Suprapubic skin (tissue), 4 donors: ENCODE data around the gene CCDC33.

ENCODE experiments used
- EP300 ChIP-seq: sonication (generic); formaldehyde crosslinking; IDR thresholded peaks from one replicate; pipeline ENCODE4 v1.6.1; 2017; ENCODE audit warnings: antibody characterized with exemption
- POLR2A ChIP-seq, 2 donors: fragments of 450-650 bp; IDR thresholded peaks; one replicate each; pipeline ENCODE4 v1.6.1; 2017; ENCODE audit warnings: antibody characterized with exemption in 2 of 2, mild to moderate bottlenecking in 2 of 2, moderate library complexity in 2 of 2
- POLR2AphosphoS5 ChIP-seq, 3 donors: sonication (generic); formaldehyde crosslinking; IDR thresholded peaks; one replicate each; pipeline ENCODE4 v1.6.1; 2017; ENCODE audit warnings: antibody characterized with exemption in 3 of 3
- TF ChIP-seq, protein P1 (sequence below), 2 donors: fragments of 200-600 bp in 1 of 2; fragments of 450-650 bp in 1 of 2; sonication (generic) in 1 of 2; IDR thresholded peaks; one replicate each; pipeline ENCODE4 v1.5.1; 2016 to 2019; ENCODE audit warnings: antibody characterized with exemption in 2 of 2, mild to moderate bottlenecking in 1 of 2, moderate library complexity in 1 of 2

DNA sequence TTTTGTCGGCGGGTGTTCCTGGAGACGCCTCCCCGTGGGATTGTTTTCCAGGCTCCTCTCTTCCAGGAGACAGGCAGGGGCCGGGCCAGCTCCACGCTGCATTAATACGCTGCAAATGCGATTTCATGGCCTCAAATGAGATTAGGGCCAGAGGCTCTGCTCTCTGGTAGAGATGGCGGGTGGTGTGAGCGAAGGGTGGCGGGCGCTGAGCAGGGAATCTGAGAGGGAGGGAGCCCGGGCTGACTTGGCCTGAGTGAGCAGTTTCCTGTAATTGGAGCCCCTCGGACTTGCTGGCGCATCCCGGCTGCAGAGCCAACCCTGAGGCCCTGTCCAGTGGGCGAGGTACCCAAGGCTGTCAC is 7.4 kb upstream of the CCDC33 start:
- TF ChIP-seq POLR2AphosphoS5 (IDR thresholded peaks at IDR 0.05) (no peak), POLR2A (IDR thresholded peaks at IDR 0.05) (no peak), EP300 (no peak)
- TF ChIP-seq, protein P1, sequence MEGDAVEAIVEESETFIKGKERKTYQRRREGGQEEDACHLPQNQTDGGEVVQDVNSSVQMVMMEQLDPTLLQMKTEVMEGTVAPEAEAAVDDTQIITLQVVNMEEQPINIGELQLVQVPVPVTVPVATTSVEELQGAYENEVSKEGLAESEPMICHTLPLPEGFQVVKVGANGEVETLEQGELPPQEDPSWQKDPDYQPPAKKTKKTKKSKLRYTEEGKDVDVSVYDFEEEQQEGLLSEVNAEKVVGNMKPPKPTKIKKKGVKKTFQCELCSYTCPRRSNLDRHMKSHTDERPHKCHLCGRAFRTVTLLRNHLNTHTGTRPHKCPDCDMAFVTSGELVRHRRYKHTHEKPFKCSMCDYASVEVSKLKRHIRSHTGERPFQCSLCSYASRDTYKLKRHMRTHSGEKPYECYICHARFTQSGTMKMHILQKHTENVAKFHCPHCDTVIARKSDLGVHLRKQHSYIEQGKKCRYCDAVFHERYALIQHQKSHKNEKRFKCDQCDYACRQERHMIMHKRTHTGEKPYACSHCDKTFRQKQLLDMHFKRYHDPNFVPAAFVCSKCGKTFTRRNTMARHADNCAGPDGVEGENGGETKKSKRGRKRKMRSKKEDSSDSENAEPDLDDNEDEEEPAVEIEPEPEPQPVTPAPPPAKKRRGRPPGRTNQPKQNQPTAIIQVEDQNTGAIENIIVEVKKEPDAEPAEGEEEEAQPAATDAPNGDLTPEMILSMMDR (IDR thresholded peaks at IDR 0.05): no peak
